HFF-Myc (cell line): ENCODE data around the gene PELI2.

Source experiments
- DNase-seq: peaks from one replicate; pipeline ENCODE4 v3.0.0-alpha.2; 2011; ENCODE audit warnings: low read depth; ENCODE audit errors: extremely low read depth
- H3K4me3 ChIP-seq: replicated peaks from 2 replicates; pipeline ENCODE4 v1.5.1; 2011; ENCODE audit warnings: low read depth, mild to moderate bottlenecking, control low read depth, low read length
- CTCF ChIP-seq: IDR thresholded peaks from 2 replicates; pipeline ENCODE4 v1.5.1; 2012; ENCODE audit warnings: mild to moderate bottlenecking, low read depth, low read length, control low read depth; ENCODE audit errors: missing control alignments

PELI2 gene

GRCh38 chr14:56304456-56304855 is 186.2 kb downstream of the PELI2 start:
- no peak for DNase-seq
- H3K4me3 ChIP-seq = no peak overlapping the region
- TF ChIP-seq CTCF = no peak

- TF ChIP-seq CTCF = no peak
Measured at GRCh38 chr14:56309198-56309597, 191.0 kb downstream of the PELI2 start.

GRCh38 chr14:56310643-56311042 is 192.4 kb downstream of the PELI2 start:
- H3K4me3 ChIP-seq = no peak overlapping the region
- DNase-seq = no peak
- no peak for TF ChIP-seq CTCF

More at GRCh38 chr14:56309198-56309597, 191.0 kb downstream of the PELI2 start:
- no peak overlapping the region for H3K4me3 ChIP-seq
- DNase-seq = no peak

GRCh38 chr14:56313789-56314188 is 195.6 kb downstream of the PELI2 start:
- TF ChIP-seq CTCF = no peak
- no peak for DNase-seq
- no peak overlapping the region for H3K4me3 ChIP-seq

GRCh38 chr14:56318393-56319115 is 200.3 kb downstream of the PELI2 start:
- no peak for DNase-seq
- H3K4me3 ChIP-seq = no peak overlapping the region
- TF ChIP-seq CTCF = no peak

GRCh38 chr14:56321861-56322260 is 203.7 kb downstream of the PELI2 start:
- TF ChIP-seq CTCF = no peak
- no peak for DNase-seq
- H3K4me3 ChIP-seq = no peak overlapping the region

- H3K4me3 ChIP-seq = no peak overlapping the region
- no peak for DNase-seq
- no peak for TF ChIP-seq CTCF
Measured at GRCh38 chr14:56322531-56322930, 204.3 kb downstream of the PELI2 start.
